ENCODE measurements around the gene GADD45A.

DNA sequence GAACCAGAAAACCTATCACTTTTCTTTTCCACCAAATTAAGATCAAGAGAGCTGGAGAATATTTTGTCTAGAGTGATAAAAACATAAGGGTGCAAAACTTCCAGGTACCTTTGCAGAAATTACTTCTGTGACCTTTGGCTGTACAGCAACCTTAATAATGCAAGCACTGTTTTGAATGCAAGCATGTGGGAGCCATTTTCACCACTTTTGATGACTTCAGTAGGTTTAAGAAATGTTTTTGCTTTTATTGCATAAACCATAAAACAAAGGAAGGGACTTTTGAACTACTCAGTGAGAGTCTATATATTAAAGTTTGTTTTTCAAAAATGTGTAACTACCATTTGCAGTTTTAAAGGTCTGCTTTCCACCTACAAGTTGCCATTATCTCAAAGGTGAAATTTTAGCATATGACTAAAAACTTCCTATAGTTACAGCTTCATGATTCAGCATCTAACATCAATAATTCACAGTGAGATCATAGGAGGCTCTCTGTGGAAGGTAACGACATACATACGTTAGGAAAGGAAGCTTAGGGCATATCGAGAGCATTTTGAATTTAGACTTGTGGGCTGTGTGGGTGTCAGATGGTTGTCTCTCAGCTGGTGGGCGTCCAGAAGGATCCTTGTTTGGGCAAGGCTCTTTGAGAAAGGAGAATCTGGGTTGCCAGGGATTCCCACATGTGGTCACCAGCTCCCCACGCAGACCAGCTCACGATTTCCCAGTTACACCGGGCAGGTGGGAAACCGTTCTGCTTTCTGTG is 1.1 kb upstream of the GADD45A start:
- TF ChIP-seq, protein P1, sequence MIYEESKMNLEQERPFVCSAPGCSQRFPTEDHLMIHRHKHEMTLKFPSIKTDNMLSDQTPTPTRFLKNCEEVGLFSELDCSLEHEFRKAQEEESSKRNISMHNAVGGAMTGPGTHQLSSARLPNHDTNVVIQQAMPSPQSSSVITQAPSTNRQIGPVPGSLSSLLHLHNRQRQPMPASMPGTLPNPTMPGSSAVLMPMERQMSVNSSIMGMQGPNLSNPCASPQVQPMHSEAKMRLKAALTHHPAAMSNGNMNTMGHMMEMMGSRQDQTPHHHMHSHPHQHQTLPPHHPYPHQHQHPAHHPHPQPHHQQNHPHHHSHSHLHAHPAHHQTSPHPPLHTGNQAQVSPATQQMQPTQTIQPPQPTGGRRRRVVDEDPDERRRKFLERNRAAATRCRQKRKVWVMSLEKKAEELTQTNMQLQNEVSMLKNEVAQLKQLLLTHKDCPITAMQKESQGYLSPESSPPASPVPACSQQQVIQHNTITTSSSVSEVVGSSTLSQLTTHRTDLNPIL (CRISPR knock-in tag; IDR thresholded peaks at IDR 0.05; ENCODE audit: low read depth): no peak
- no peak for TF ChIP-seq ZFP30 (CRISPR knock-in tag; IDR thresholded peaks at IDR 0.05)
